ENCODE data around the gene AIF1L. TPM values are rescaled to one million over a fixed set of nuclear protein-coding genes. Genes with fewer than 3 reads are reported as not detected.

AIF1L gene
- polyA plus RNA-seq, 4 donors, result 0.45 to 9.3 (median 4.4) TPM

GRCh38 chr9:131167936-131168335, 71.6 kb downstream of the AIF1L start:
- Histone ChIP-seq H3K36me3 (ENCODE audit: control insufficient read depth in 3 of 3, insufficient read depth in 2 of 3, low read depth in 1 of 3, low read length in 3 of 3) (peaks cover 9 to 16% (median 11%) of the 10 kb centered on the region in 3 donors), H3K4me1 (ENCODE audit: control insufficient read depth in 3 of 3, insufficient read depth in 2 of 3, low read depth in 1 of 3, low read length in 2 of 3) (no peaks in the 10 kb centered on the region), H3K4me3 (ENCODE audit: low read depth in 1 of 3, low read length in 3 of 3) (no peak overlapping the region), H3K9me3 (ENCODE audit: control insufficient read depth in 2 of 2, insufficient read depth in 1 of 2, low read depth in 1 of 2, low read length in 1 of 2) (no peaks in the 10 kb centered on the region), H3K27ac (ENCODE audit: low read depth in 1 of 3, low read length in 2 of 3) (no peak overlapping the region), H3K27me3 (ENCODE audit: control insufficient read depth in 3 of 3, insufficient read depth in 3 of 3, low read length in 3 of 3) (no peaks in the 10 kb centered on the region)
- DNase-seq (no peak), FAIRE-seq (no peak)
- 84 to 98% (median 95%) methylated on average over 4 of the region's 4 CpGs for WGBS, 3 donors

GRCh38 chr9:131169563-131170240, 73.4 kb downstream of the AIF1L start:
- Histone ChIP-seq H3K4me1 (ENCODE audit: control insufficient read depth in 3 of 3, insufficient read depth in 2 of 3, low read depth in 1 of 3, low read length in 2 of 3) (no peaks in the 10 kb centered on the region), H3K27ac (ENCODE audit: low read depth in 1 of 3, low read length in 2 of 3) (no peak overlapping the region), H3K36me3 (ENCODE audit: control insufficient read depth in 3 of 3, insufficient read depth in 2 of 3, low read depth in 1 of 3, low read length in 3 of 3) (peaks cover 4 to 14% (median 8%) of the 10 kb centered on the region in 3 donors), H3K9me3 (ENCODE audit: control insufficient read depth in 2 of 2, insufficient read depth in 1 of 2, low read depth in 1 of 2, low read length in 1 of 2) (no peaks in the 10 kb centered on the region), H3K4me3 (ENCODE audit: low read depth in 1 of 3, low read length in 3 of 3) (no peak overlapping the region), H3K27me3 (ENCODE audit: control insufficient read depth in 3 of 3, insufficient read depth in 3 of 3, low read length in 3 of 3) (no peaks in the 10 kb centered on the region)
- WGBS, 3 donors, result 93 to 96% (median 95%) methylated on average over 7 of the region's 7 CpGs
- no peak for DNase-seq
- no peak for FAIRE-seq

Other genes with a start within 250 kb of the AIF1L start
- gene QRFP, start 199.7 kb upstream of the AIF1L start, polyA plus RNA-seq, result under 1 TPM in 2 of 4 donors, not detected in 2; 0.12 to 0.37 TPM
- gene FIBCD1, start 157.3 kb upstream of the AIF1L start, polyA plus RNA-seq, result 1 to 10 TPM in 1 of 4 donors, under 1 TPM in 1, not detected in 2; 0.35 to 1.5 TPM
- gene LAMC3, start 87.4 kb upstream of the AIF1L start, polyA plus RNA-seq, result under 1 TPM in 2 of 4 donors, not detected in 2; 0.25 to 0.44 TPM
- gene NUP214, start 29.1 kb downstream of the AIF1L start, polyA plus RNA-seq, result 10 to 100 TPM; 16.7 to 49.7 (median 37.3) TPM
- 1 to 10 TPM in 3 of 4 donors, under 1 TPM in 1; 0.89 to 3.2 (median 2.0) TPM for gene FAM78A, start 180.0 kb downstream of the AIF1L start, polyA plus RNA-seq
- 1 to 10 TPM in 1 of 4 donors, under 1 TPM in 2, not detected in 1; 0.34 to 1.9 (median 0.54) TPM for gene PLPP7, start 193.2 kb downstream of the AIF1L start, polyA plus RNA-seq

Measured in small intestine (tissue), 7 donors.